K562 (cell line): Measurements from ENCODE around the gene ANO7.

ENCODE experiments used
- CTCF ChIP-seq, 3 experiments: IDR thresholded peaks in 2 of 3; conservative IDR thresholded peaks in 1 of 3; 2 replicates each; pipeline ENCODE4 v1.5.1; 2011 to 2012; ENCODE audit warnings: low read length in 3 of 3, mild to moderate bottlenecking in 3 of 3, control low read depth in 2 of 3, improper control_type of control experiment in 1 of 3, inconsistent platforms in 1 of 3, low read depth in 1 of 3, mixed read lengths in 1 of 3, moderate library complexity in 1 of 3; ENCODE audit not compliant: insufficient read depth in 2 of 3
- HMGXB4 ChIP-seq: sonication (generic); formaldehyde crosslinking; IDR thresholded peaks from 2 replicates; pipeline ENCODE4 v1.8.1; 2023; ENCODE audit warnings: mild to moderate bottlenecking, missing genetic modification reagents
- NR1H2 ChIP-seq: sonication (generic); formaldehyde crosslinking; IDR thresholded peaks from 2 replicates; pipeline ENCODE4 v1.4.0; 2020; ENCODE audit warnings: mild to moderate bottlenecking, missing genetic modification reagents
- SP1 ChIP-seq: sonication (generic); formaldehyde crosslinking; IDR thresholded peaks from 2 replicates; pipeline ENCODE4 v1.8.1; 2022; ENCODE audit warnings: mild to moderate bottlenecking, missing genetic modification reagents
- SREBF2 ChIP-seq: sonication (generic); formaldehyde crosslinking; IDR thresholded peaks from 2 replicates; pipeline ENCODE4 v1.4.0; 2020; ENCODE audit warnings: mild to moderate bottlenecking, missing genetic modification reagents
- U2AF1 ChIP-seq: fragments of 200-400 bp; formaldehyde crosslinking; optimal IDR thresholded peaks from 2 replicates; pipeline ENCODE3; 2017; ENCODE audit warnings: mild to moderate bottlenecking, low read depth, low read length, moderate library complexity
- TF ChIP-seq, protein P1 (sequence below), 2 experiments: fragments of 200-800 bp in 1 of 2; sonication (Bioruptor generic) in 1 of 2; sonication (generic) in 1 of 2; formaldehyde crosslinking in 1 of 2; IDR thresholded peaks in 1 of 2; conservative IDR thresholded peaks in 1 of 2; 2 replicates each; pipeline versions ENCODE4 v1.5.0 to v1.6.1; 2016 to 2020; ENCODE audit warnings: missing compliant biosample characterization in 1 of 2, missing genetic modification characterization in 1 of 2, missing genetic modification reagents in 1 of 2
- TF ChIP-seq, protein P2 (sequence below): fragments of 450-650 bp; conservative IDR thresholded peaks from 2 replicates; pipeline ENCODE4 v1.6.1; 2016; ENCODE audit warnings: missing genetic modification characterization, low read depth, mild to moderate bottlenecking, control low read depth, missing compliant biosample characterization

DNA sequence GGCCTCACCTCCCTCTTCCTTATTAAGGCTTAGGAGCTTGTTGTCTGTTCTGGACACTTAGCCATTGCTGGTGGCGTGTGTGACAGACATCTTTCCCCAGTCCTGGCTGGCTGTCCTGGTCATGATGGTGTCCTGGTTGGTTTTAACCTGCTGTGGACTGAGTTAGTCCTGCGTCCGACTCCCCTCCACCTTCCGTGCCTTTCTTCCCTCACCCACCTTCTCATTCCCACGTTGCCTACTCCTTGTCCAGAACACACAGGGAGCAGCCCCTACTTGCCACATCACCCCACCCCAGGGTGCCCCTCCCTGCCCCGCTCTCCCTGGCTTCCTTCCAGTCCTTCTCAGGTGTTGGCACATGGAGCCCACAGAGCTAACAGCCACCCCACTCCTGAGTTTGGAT is 9.5 kb downstream of the ANO7 start:
- TF ChIP-seq NR1H2 (no peak), U2AF1 (no peak), SP1 (CRISPR knock-in tag) (no peak), SREBF2 (no peak), CTCF (IDR thresholded peaks at IDR 0.05 in 2 of 3, conservative IDR thresholded peaks at IDR 0.05 in 1 of 3; ENCODE audit: insufficient read depth in 2 of 3, low read depth in 1 of 3, low read length in 3 of 3) (no peak), HMGXB4 (CRISPR knock-in tag) (no peak)
- TF ChIP-seq, protein P1, sequence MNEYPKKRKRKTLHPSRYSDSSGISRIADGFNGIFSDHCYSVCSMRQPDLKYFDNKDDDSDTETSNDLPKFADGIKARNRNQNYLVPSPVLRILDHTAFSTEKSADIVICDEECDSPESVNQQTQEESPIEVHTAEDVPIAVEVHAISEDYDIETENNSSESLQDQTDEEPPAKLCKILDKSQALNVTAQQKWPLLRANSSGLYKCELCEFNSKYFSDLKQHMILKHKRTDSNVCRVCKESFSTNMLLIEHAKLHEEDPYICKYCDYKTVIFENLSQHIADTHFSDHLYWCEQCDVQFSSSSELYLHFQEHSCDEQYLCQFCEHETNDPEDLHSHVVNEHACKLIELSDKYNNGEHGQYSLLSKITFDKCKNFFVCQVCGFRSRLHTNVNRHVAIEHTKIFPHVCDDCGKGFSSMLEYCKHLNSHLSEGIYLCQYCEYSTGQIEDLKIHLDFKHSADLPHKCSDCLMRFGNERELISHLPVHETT (CRISPR knock-in tag; conservative IDR thresholded peaks at IDR 0.05 in 1 of 2, IDR thresholded peaks at IDR 0.05 in 1 of 2), result no peak
- TF ChIP-seq, protein P2, sequence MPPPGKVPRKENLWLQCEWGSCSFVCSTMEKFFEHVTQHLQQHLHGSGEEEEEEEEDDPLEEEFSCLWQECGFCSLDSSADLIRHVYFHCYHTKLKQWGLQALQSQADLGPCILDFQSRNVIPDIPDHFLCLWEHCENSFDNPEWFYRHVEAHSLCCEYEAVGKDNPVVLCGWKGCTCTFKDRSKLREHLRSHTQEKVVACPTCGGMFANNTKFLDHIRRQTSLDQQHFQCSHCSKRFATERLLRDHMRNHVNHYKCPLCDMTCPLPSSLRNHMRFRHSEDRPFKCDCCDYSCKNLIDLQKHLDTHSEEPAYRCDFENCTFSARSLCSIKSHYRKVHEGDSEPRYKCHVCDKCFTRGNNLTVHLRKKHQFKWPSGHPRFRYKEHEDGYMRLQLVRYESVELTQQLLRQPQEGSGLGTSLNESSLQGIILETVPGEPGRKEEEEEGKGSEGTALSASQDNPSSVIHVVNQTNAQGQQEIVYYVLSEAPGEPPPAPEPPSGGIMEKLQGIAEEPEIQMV, result no peak
